Measurements from ENCODE around the gene RAPGEF5.

The RAPGEF5 gene

GRCh38 chr7:22356701-22357310 lies at the start of gene RAPGEF5:
RAPGEF5 (minus strand) TSS chr7:22357154; CDS start chr7:22357060, 94 bp downstream.
- no peak for DNase-seq

- no peak for DNase-seq
Observed at GRCh38 chr7:22406715-22407114, 49.8 kb upstream of the RAPGEF5 start.

- DNase-seq: no peak
Observed at GRCh38 chr7:22404421-22405023, 47.6 kb upstream of the RAPGEF5 start.

GRCh38 chr7:22403344-22403743 lies 46.4 kb upstream of the RAPGEF5 start:
- DNase-seq: no peak

GRCh38 chr7:22402250-22402649 lies 45.3 kb upstream of the RAPGEF5 start:
- peak; percentile 11 for DNase-seq

GRCh38 chr7:22400936-22401553 lies 44.1 kb upstream of the RAPGEF5 start:
- no peak for DNase-seq

GRCh38 chr7:22400150-22400814 lies 43.3 kb upstream of the RAPGEF5 start:
- DNase-seq: no peak

GRCh38 chr7:22399546-22399945 lies 42.6 kb upstream of the RAPGEF5 start:
- no peak for DNase-seq

- no peak for DNase-seq
Observed at GRCh38 chr7:22399091-22399490, 42.1 kb upstream of the RAPGEF5 start.

GRCh38 chr7:22397981-22398380 lies 41.0 kb upstream of the RAPGEF5 start:
- no peak for DNase-seq

- DNase-seq: no peak
Observed at GRCh38 chr7:22395222-22395621, 38.3 kb upstream of the RAPGEF5 start.

- DNase-seq: no peak
Observed at GRCh38 chr7:22394739-22395138, 37.8 kb upstream of the RAPGEF5 start.

GRCh38 chr7:22393913-22394729 lies 37.2 kb upstream of the RAPGEF5 start:
- DNase-seq: no peak

- DNase-seq: no peak
Observed at GRCh38 chr7:22390516-22390915, 33.6 kb upstream of the RAPGEF5 start.

- no peak for DNase-seq
Observed at GRCh38 chr7:22389892-22390291, 32.9 kb upstream of the RAPGEF5 start.

- DNase-seq: no peak
Observed at GRCh38 chr7:22387583-22387982, 30.6 kb upstream of the RAPGEF5 start.

GRCh38 chr7:22386865-22387264 lies 29.9 kb upstream of the RAPGEF5 start:
- DNase-seq: no peak

- DNase-seq: no peak
Observed at GRCh38 chr7:22386206-22386858, 29.4 kb upstream of the RAPGEF5 start.

- DNase-seq: no peak
Observed at GRCh38 chr7:22385326-22385725, 28.4 kb upstream of the RAPGEF5 start.

- DNase-seq: no peak
Observed at GRCh38 chr7:22380333-22380732, 23.4 kb upstream of the RAPGEF5 start.

GRCh38 chr7:22378199-22378980 lies 21.4 kb upstream of the RAPGEF5 start:
- no peak for DNase-seq

- DNase-seq: no peak
Observed at GRCh38 chr7:22377703-22378102, 20.7 kb upstream of the RAPGEF5 start.

Data from CD4-positive, alpha-beta T cell treated with Interleukin-17A for 1 hour (primary cell).